ENCODE measurements around the gene KRTAP4-5.

GRCh38 chr17:41185001-41185400, 35.4 kb upstream of the KRTAP4-5 start:
- no peak for TF ChIP-seq EZH2 (IDR thresholded peaks at IDR 0.05; ENCODE audit: insufficient read depth, poor library complexity, severe bottlenecking)
- no peak for TF ChIP-seq EZH2phosphoT487 (IDR thresholded peaks at IDR 0.05; ENCODE audit: insufficient read depth, low read depth)

All from GM23248 (cell line).